ENCODE measurements around the gene CFAP65.

DNA sequence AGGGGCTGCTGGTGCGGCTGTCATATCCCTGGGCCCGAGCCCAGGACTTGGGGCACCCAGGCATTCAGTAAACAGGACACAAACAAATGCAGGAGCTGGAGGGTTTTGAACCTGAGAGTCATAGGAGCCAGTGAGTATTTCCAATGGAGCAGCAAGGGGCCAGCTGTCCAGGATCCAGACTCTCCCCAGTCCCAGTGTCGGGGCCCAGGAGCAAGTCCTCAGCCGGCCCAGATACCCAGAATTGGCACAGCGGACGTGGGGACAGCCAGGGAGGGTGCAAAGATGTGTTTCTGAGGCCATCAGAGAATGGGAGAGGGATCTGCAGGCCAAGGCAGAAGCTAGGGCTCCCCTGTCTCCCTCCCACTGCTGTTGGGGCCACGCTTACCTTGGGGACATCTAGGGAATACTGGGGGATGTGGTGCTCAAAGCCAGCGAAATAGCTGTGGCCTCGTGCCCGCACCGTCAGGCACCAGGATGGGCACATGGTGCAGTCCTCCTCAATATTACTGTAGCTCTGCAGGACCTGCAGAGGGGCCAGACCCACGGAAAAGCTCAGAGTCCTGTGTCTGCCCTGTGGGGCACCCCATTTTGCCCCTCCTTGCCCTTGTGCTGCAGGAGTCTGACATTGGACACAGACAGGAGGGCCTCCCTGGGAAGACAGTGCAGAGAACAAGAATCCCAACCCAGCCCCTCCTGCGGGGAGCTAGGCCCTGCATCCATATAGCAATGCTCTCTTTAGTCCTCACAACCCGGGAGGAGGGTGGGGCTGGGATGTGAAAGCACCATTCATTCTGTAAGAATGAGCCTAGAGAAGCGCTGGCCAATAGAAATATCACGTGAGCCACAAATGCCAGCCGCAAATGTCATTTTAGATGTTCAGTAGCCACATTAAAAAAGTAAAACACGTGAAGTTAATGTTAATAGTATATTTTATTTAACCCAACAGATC lies 15.4 kb downstream of the CFAP65 start:
- no peak for TF ChIP-seq NFRKB (IDR thresholded peaks at IDR 0.05)
- TF ChIP-seq ELF4 (IDR thresholded peaks at IDR 0.05) = no peak
- TF ChIP-seq FOXM1 (IDR thresholded peaks at IDR 0.05; ENCODE audit: borderline replicate concordance) = no peak
- no peak for TF ChIP-seq CTBP1 (IDR thresholded peaks at IDR 0.05; ENCODE audit: borderline replicate concordance)
- TF ChIP-seq SUZ12 (IDR thresholded peaks at IDR 0.05) = no peak
- TF ChIP-seq BHLHE40 (IDR thresholded peaks at IDR 0.05; ENCODE audit: borderline replicate concordance) = no peak
- TF ChIP-seq TARDBP (IDR thresholded peaks at IDR 0.05) = no peak
- TF ChIP-seq L3MBTL2 (conservative IDR thresholded peaks at IDR 0.05) = no peak
- no peak for TF ChIP-seq ARNT (IDR thresholded peaks at IDR 0.05)
- TF ChIP-seq FOXK2 (IDR thresholded peaks at IDR 0.05) = no peak
- TF ChIP-seq SP1 (IDR thresholded peaks at IDR 0.05) = no peak
- no peak for TF ChIP-seq ZNF384 (IDR thresholded peaks at IDR 0.05)
